GM18511 (cell line): Measurements from ENCODE around the gene PADI6.

Experiments
- ATAC-seq: cut with Tn5 transposase; IDR thresholded peaks from one replicate; pipeline ENCODE4 v1.9.1; 2021; ENCODE audit warnings: mild to moderate bottlenecking, moderate library complexity; ENCODE audit not compliant: unreplicated experiment

PADI6 gene

DNA sequence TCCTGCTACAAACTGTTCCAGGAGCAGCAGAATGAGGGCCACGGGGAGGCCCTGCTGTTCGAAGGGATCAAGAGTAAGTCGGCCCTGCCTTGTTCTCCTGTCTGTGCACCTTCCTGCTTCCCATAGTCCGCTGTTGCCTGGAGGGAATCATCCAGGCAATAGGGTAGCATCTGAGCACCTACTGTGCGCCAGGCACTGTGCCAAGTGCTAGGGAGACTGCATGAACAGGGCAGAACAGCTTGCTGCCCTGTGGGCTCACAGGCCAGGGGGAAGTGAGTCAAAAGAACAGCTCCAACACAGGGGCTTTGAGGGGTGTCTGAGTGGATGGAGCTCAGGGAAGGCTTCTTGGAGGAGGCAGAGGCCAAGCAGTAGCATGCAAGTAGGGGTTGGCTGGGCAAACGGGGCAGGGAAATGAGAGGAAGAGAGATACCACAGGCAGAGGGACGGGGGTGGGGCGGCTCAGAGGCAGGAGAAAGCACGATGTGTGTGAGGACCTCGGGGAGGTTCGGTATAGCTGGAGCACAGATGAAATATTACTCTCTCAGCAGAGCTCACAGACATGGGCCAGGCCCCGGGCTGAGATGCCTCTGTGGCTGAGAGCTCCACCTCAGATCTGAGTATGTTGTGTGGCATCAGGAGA, 15.5 kb upstream of the PADI6 start:
- no peak for ATAC-seq

DNA sequence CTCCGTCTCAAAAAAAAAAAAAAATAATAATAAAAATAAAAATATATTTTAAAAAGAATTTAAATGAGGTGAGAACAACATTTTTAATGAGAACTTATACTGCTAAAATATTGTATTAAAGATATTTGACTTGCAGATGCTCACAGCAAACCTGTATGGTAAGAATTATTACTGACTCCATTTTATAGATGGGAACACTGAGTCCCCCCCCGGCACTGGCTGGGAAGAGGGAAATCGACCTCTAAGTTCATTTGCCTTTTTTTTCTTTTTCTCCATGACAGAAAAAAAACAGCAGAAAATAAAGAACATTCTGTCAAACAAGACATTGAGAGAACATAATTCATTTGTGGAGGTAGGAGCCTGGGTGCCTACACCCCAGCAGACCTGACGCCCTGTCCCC, 13.4 kb upstream of the PADI6 start:
- no peak for ATAC-seq

- ATAC-seq: no peak
These were observed 13.0 kb upstream of the PADI6 start for GRCh38 chr1:17359031-17359430.

DNA sequence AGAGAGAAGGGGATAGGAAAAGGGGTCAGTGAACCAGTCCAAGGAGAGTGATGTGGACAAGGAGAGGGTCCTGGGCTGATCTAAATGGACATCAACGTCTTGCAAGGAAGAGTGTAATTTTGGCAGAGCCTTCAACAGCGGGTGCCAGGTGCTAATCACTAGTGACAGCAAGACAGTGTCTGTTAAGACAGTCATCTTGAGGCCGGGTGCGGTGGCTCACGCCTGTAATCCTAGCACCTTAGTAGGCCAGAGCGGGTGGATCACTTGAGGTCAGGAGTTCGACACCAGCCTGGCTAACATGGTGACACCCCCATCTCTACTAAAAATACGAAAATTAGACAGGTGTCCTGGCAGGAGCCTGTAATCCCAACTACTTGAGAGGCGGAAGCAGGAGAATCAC, 12.2 kb upstream of the PADI6 start:
- ATAC-seq: no peak

GRCh38 chr1:17360272-17360956, 11.6 kb upstream of the PADI6 start:
- ATAC-seq: no peak

DNA sequence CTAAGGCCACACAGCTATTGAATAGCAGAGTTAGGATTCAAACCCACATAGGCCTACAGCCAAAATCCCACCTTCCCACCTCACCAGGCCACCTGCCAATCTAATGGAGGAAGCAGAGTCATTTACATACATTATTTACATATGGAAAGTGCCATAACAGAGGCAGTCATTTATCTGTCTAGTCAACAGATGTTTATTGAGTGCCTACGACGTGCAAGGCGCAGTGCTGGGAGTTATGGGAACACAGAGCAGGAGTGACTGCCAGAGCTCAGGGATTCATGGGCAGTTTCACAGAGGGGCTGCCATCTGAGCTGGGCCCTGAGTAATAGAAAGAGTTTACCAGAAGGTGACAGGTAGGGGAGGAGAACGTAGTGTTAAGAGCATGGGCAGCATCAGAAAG, 10.3 kb upstream of the PADI6 start:
- ATAC-seq: no peak

DNA sequence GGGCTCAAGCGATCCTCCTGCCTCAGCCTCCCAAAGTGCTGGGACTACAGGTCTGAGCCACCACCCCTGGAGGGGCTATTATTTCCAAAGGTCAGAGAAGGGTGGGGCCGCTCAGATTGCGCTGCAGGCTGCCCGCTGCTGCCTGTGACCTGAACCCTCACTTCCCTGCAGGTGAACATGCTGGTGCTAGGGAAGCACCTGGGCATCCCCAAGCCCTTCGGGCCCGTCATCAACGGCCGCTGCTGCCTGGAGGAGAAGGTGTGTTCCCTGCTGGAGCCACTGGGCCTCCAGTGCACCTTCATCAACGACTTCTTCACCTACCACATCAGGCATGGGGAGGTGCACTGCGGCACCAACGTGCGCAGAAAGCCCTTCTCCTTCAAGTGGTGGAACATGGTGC, 8.6 kb upstream of the PADI6 start:
- no peak for ATAC-seq

DNA sequence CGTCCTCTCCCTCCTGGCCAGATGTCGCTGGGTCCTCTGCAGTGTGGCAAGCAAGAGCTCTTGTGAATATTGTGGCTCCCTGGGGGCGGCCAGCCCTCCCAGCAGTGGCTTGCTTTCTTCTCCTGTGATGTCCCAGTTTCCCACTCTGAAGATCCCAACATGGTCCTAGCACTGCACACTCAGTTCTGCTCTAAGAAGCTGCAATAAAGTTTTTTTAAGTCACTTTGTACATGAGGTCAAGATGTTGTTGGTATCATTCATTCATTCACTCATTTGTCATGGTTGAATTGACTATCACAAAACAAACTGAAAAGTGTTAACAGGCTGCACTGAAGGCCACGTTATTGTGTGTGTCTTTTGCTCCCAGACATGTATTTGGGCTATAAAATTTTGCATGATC, 8.2 kb upstream of the PADI6 start:
- ATAC-seq: no peak

DNA sequence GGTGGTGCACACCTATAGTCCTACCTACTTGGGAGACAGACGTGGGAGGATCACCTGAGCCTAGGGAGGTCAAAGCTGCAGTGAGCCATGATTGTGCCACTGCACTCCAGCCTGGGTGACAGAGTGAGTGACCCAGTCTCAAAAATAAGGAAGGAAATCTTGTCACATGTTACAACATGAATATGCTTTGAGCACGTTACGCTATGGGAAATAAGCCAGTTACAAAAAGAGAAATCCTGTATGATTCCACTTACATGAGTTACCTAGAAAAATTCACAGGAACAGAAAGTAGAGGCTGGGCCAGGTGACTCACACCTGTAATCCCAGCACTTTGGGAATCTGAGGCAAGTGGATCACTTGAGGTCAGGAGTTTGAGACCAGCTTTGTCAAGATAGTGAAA, 6.7 kb upstream of the PADI6 start:
- ATAC-seq: no peak

DNA sequence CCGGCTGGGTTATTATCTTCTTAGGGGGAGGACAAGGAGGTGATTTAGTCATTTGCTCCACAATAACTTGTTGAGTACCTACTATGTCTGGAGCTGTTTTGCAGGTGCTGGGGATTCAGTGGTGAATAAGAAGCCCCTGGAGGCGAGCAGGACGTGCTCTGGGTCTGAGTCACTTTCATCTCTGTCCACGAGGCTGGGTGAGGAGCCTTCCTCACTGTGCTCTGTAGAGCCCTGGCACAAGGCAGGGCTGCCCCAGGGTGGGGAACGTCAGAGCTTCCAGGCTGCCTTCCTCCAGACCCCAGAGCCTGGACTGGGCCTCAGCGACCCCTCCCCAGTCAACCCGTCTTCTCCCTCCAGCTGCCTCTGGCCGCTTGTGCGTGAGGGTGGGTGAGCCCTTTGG, 2.5 kb upstream of the PADI6 start:
- no peak for ATAC-seq

GRCh38 chr1:17370618-17371017, 1.4 kb upstream of the PADI6 start:
- ATAC-seq: no peak

DNA sequence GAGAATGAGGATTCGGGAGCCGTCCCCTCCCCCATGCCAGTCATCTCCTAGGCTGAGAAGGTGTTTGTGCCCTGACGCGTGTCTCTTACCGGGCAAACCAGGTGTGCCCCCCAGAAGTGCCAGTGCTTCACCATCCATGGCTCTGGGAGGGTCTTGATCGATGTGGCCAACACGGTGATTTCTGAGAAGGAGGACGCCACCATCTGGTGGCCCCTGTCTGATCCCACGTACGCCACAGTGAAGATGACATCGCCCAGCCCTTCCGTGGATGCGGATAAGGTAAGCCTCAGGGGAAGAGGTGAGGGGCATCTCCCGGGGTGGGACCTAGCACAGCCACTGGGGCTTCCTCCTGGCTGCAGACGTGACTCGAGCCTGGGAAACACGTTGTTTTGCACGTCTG, 959 bp downstream of the PADI6 start:
- no peak for ATAC-seq

DNA sequence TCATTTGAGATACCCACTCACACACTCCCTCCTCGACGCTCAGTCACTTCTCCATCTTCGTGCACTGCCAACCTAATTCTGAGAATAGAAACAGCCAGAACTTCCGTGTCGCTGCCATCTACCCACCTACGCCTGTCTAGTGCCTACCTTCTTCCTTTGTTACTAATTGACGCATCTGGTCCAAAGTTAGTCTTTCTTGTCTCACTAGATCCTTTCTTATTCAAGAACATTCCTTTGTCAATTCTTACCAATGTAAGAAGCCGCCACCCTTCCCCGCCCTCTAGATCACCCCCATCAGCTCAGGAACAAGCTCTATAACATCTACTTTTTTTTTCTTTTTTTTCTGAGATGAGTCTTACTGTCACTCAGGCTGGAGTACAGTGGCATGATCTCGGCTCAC, 3.7 kb downstream of the PADI6 start:
- ATAC-seq: no peak

DNA sequence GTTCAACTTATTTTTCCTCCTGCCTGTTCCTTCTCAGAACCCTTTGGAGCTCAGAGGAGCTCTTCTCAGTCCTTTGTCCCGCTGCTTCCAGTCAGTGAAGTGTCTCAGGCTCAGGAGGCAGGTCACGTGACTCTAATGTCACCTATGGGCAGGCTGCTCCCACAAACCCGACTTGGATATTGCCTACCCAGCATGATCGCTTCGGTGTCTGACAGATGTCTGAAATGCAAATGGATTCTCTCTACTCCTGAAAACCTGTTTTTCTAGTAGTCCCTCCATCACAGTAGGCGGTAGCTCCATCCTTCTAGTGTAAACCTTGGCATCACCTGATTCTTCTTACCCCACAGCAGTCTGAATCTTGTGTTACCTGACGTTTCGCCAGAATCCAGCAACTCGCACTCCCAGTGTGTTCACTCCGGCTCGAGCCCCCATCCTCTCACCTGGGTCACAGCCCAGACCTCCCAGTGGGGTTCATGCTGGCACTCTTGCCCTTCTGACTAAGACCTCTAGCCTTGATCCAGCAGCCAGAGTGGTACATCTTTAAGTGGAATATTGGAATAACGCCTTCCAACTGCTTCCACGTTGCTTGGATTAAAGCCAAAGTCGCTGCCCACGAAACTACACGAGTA, 5.4 kb downstream of the PADI6 start:
- no peak for ATAC-seq

- no peak for ATAC-seq
These were observed 9.2 kb downstream of the PADI6 start for GRCh38 chr1:17381161-17381560.

DNA sequence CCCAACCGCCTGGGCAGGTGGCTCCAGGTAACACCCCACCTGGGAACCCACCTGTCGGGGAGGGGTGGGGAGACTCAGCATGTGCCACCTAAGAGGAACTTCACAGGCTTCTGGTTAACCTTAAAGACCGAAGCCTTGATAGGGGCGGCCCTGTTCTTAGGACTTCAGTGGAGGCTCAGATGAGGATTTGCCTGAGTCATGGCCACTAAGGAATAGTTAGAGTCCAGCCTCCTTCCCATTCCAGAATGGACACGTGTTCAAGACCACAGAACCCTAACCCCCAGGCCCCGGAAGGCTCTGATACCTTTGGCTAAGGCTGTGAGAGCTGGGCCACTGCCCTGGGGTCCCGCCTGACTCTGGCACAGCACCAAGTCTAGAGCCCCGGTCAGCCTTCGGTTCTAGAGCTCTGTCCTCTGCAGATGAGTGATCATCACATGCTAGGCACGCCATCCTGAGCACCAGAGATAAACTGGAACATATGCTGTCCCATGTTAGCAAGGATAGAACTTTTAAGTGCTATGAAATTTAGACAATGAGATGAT, 20.3 kb downstream of the PADI6 start:
- ATAC-seq: no peak

DNA sequence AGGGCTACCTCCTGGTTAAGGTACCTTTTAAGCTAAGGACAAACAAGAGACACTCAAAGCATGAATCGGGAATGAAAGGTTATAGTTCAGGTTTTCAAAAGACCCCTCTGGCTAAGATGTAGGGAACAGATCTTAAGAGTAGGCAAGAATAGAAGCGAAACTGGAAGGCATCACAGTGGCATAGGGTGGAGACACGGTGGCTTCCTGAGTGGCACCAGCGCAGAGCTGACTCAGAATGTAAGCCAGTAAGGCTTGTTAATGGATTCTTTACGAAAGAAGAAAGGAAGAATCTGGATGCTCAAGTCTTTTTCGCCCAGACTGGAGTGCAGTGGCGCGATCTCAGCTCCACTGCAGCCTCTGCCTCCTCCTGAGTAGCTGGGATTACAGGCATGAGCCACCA, 21.2 kb downstream of the PADI6 start:
- no peak for ATAC-seq

- ATAC-seq: no peak
These were observed 26.1 kb downstream of the PADI6 start for GRCh38 chr1:17397910-17398695.

DNA sequence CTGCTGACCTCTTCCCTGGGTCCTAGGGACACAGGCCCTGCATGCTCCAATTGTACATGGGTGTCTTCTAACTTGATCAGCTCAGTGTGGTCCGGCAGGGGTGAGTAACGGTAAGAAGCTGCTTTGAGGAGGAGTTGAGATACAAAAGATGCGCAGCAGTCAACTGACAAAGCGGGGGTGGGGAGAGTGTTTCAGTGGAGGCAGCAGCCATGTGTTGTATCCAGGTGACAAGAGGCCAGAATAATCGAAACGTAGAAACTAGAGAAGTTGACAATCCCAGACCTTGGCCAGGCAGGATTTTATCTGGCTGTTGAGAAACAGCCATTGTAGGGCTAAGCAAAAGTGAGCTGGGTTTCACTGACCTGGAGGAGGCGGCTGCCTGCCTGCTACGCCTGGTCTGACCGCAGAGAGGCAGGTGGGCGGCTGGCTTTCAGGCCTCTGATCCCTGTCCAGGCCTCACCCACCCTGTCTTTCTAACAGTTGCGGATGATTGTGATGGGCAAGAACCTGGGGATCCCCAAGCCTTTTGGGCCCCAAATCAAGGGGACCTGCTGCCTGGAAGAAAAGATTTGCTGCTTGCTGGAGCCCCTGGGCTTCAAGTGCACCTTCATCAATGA, 28.8 kb downstream of the PADI6 start:
- no peak for ATAC-seq

GRCh38 chr1:17401841-17402240, 29.8 kb downstream of the PADI6 start:
- no peak for ATAC-seq

GRCh38 chr1:17403081-17403480, 31.1 kb downstream of the PADI6 start:
- no peak for ATAC-seq
